Nephron progenitor cell (in vitro differentiated cells): ENCODE data around the gene BABAM2.

Source experiments
- DNase-seq: peaks from one replicate; pipeline ENCODE4 v3.0.0; 2021
- H3K27ac Mint-ChIP-seq: 2 replicates; pipeline ENCODE4 v1.8.0; 2021; ENCODE audit warnings: mild to moderate bottlenecking, moderate library complexity, mixed read lengths
- H3K27me3 Mint-ChIP-seq: 2 replicates; pipeline ENCODE4 v1.8.0; 2021; ENCODE audit warnings: mild to moderate bottlenecking, low read depth, mixed read lengths; ENCODE audit not compliant: poor library complexity
- H3K36me3 Mint-ChIP-seq: 2 replicates; pipeline ENCODE4 v1.8.0; 2021; ENCODE audit warnings: low read depth, mixed read lengths
- H3K4me1 Mint-ChIP-seq: 2 replicates; pipeline ENCODE4 v1.8.0; 2021; ENCODE audit warnings: mixed read lengths
- H3K4me3 Mint-ChIP-seq: 2 replicates; pipeline ENCODE4 v1.8.0; 2021; ENCODE audit warnings: mild to moderate bottlenecking, moderate library complexity, mixed read lengths
- H3K9me3 Mint-ChIP-seq: 2 replicates; pipeline ENCODE4 v1.8.0; 2021; ENCODE audit warnings: mild to moderate bottlenecking, moderate library complexity, mixed read lengths
- TF ChIP-seq, protein P1 (sequence below): fragments of 200-600 bp; sonication (generic); IDR thresholded peaks from 2 replicates; pipeline ENCODE4 v1.5.0; 2021; ENCODE audit warnings: antibody characterized with exemption

BABAM2 gene

DNA sequence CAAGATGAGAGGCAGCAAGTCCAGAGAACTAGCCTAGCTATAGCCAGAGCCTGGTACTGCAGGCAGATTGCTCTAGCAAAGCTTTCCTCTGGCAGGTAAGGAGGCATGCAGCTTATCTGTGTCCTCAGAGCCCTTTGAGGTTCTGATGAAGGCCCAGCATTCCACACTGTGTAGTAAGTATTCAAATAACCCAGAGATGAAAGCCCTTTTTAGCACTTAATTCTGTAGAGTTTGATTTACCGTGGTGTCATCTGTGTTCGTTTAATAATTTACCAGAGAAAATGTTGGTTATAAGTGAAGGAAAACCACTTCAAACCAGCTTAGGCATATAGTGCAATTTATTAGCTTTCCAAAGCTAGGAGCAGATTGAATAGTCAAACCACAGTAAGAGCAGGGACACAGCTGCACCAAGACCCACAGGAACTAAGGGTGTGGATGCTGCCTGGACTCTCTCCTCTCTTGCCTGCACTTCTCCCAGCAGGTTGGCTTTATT lies 226.6 kb downstream of the BABAM2 start:
- TF ChIP-seq, protein P1, sequence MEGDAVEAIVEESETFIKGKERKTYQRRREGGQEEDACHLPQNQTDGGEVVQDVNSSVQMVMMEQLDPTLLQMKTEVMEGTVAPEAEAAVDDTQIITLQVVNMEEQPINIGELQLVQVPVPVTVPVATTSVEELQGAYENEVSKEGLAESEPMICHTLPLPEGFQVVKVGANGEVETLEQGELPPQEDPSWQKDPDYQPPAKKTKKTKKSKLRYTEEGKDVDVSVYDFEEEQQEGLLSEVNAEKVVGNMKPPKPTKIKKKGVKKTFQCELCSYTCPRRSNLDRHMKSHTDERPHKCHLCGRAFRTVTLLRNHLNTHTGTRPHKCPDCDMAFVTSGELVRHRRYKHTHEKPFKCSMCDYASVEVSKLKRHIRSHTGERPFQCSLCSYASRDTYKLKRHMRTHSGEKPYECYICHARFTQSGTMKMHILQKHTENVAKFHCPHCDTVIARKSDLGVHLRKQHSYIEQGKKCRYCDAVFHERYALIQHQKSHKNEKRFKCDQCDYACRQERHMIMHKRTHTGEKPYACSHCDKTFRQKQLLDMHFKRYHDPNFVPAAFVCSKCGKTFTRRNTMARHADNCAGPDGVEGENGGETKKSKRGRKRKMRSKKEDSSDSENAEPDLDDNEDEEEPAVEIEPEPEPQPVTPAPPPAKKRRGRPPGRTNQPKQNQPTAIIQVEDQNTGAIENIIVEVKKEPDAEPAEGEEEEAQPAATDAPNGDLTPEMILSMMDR, result no peak
- Mint-ChIP-seq H3K9me3 (peaks cover 11% of the 10 kb centered on the region), H3K4me1 (no peaks in the 10 kb centered on the region), H3K27me3 (no peaks in the 10 kb centered on the region), H3K27ac (no peak overlapping the region), H3K4me3 (no peak overlapping the region), H3K36me3 (no peaks in the 10 kb centered on the region)
- no peak for DNase-seq

DNA sequence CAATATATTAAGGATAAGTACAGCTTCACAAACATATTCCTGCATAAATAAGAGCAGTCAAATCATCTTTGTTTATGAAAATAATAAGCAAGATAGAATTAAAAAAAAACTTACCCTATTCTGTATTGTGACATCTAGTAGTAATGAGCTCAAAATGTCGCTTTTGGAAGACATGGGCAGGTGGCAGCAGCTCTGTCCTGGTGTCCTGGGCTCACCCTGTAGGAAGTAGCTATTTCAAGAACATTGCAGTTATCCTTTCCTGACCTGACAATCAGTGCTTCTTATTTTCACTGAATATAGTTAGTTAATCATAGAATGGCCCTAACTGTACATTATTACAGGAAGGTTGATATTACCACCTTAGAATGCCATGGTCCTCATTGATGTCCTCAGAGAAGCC lies 229.1 kb downstream of the BABAM2 start:
- Mint-ChIP-seq H3K4me1 (no peaks in the 10 kb centered on the region), H3K27ac (no peak overlapping the region), H3K9me3 (peaks cover 4% of the 10 kb centered on the region), H3K27me3 (no peaks in the 10 kb centered on the region), H3K4me3 (no peak overlapping the region), H3K36me3 (no peaks in the 10 kb centered on the region)
- DNase-seq, result no peak
- TF ChIP-seq, protein P1, result no peak

DNA sequence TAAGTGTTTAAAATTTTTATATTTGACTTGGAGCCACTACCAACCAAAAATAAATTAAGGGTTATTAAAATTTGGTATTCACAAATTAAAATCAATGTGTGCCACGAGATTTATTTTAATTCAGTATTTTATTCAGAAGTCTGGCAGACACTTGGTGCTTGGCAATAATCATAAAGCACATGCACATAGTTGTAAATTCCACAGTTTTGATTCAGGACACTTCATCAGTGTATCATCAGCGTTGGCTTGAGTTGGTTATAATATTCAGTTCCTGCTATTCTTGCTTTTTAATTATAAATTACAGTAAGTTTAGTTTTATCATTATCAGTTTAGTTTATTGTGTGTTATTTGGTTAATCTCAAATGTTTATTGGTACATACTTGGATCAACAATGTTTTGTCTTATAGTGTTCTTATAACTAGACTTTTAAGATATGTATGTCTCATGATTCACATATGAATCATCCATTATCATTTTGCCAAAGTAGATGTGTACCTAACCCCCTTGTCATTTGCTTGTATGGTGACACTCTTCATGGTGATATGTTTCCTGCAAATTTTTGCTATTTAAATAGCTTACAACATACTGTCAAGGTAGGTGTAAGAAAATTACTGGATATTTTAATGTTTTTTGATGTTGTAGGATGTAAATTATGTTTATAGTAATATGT lies 237.9 kb downstream of the BABAM2 start:
- H3K4me3 Mint-ChIP-seq, result no peak overlapping the region
- H3K27ac Mint-ChIP-seq, result no peak overlapping the region
- H3K36me3 Mint-ChIP-seq, result peaks cover 26% of the 10 kb centered on the region
- peaks cover 15% of the 10 kb centered on the region for H3K4me1 Mint-ChIP-seq
- TF ChIP-seq, protein P1, result no peak
- H3K27me3 Mint-ChIP-seq, result no peaks in the 10 kb centered on the region
- H3K9me3 Mint-ChIP-seq, result peaks cover 11% of the 10 kb centered on the region
- DNase-seq, result no peak

DNA sequence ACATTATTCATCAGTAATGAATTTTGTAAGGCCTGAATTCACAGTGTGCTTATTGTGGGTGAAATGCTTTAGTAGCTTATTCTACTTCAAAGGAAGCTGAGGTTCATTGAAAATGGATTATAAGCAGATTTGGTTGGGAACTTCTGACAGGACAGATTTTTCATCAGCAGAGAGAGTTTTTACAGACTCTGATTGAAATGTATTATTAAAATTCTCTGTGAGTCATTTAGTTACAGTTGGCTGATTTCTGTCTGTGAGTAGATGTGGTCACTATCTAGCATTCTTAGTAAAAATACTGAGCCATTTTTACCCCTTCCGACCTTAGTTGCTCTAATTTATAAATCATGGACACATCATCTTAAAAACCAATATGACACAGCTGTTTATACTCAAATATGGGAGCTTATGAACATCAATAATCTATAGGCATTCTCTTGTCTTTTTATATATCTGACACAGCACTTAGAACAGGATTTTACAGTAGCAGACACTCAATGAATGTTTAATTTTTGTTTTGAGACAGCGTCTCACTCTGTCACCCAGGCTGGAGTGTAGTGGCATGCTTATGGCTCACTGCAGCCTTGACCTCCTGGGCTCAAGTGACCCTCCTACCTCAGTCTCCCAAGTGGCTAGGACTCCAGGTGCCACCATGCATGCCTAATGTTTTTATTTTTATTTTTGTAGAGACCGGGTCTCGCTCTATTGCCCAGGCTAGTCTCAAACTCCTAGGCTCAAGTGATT lies 239.6 kb downstream of the BABAM2 start:
- TF ChIP-seq, protein P1, result no peak
- peaks cover 11% of the 10 kb centered on the region for H3K9me3 Mint-ChIP-seq
- no peak overlapping the region for H3K4me3 Mint-ChIP-seq
- peaks cover 26% of the 10 kb centered on the region for H3K4me1 Mint-ChIP-seq
- no peaks in the 10 kb centered on the region for H3K27me3 Mint-ChIP-seq
- peaks cover 26% of the 10 kb centered on the region for H3K36me3 Mint-ChIP-seq
- H3K27ac Mint-ChIP-seq, result no peak overlapping the region
- no peak for DNase-seq

DNA sequence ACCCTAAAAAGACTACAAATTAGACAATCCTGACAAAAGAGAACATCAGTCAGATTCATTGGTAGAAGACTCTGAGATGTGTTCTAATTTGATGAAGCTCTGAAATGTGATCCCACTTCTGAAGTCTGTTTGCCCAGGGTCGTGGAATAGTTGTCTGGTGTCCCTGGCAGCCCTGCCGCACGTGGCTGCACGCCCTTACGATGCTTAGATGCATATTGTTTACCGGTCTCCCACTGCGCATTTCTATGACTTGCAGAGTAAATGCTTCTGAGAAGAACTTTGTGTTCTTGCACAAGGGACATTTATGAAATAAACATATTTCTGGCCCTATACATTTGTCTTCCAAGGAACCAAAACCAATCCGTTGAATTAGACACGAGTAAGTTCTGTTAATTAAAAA lies 243.2 kb downstream of the BABAM2 start:
- Mint-ChIP-seq H3K27ac (no peak overlapping the region), H3K36me3 (peaks cover 19% of the 10 kb centered on the region), H3K27me3 (peaks cover under 1% of the 10 kb centered on the region), H3K4me1 (peaks cover 42% of the 10 kb centered on the region), H3K9me3 (no peaks in the 10 kb centered on the region), H3K4me3 (no peak overlapping the region)
- DNase-seq, result no peak
- TF ChIP-seq, protein P1, result no peak
